ENCODE results near the gene TNPO1.

- no peak for TF ChIP-seq RNF2 (IDR thresholded peaks at IDR 0.05; ENCODE audit: borderline replicate concordance, low read depth)
- no peak for TF ChIP-seq CEBPB (IDR thresholded peaks at IDR 0.05)
- TF ChIP-seq HOXB13 (CRISPR knock-in tag; IDR thresholded peaks at IDR 0.05; ENCODE audit: low read depth): no peak
- no peak for TF ChIP-seq CTCF (IDR thresholded peaks at IDR 0.05)
- no peak for TF ChIP-seq EP300 (IDR thresholded peaks at IDR 0.05)
- TF ChIP-seq RAD21 (conservative IDR thresholded peaks at IDR 0.05 in 1 of 2, IDR thresholded peaks at IDR 0.05 in 1 of 2): no peak
- TF ChIP-seq SMC3 (IDR thresholded peaks at IDR 0.05): no peak
- no peak for TF ChIP-seq KDM5A (IDR thresholded peaks at IDR 0.05)
These were observed 40.9 kb downstream of the TNPO1 start for GRCh38 chr5:72857396-72857795.

Data from A549 (cell line).